Stimulated activated CD4-positive, alpha-beta T cell treated with anti-CD3 and anti-CD28 coated beads, Interleukin-15, amount 100 ng/mL, for 48 hours (primary cell): ENCODE results near the gene PROZ.

Experiments
- DNase-seq, 2 donors: peaks; one replicate each; pipeline ENCODE4 v3.0.0-alpha.2; 2020; ENCODE audit warnings: low read depth in 2 of 2

Gene PROZ

GRCh38 chr13:113119822-113120189 is 38.6 kb upstream of the PROZ start:
- DNase-seq: no peak

GRCh38 chr13:113120300-113121182 is 37.9 kb upstream of the PROZ start:
- no peak for DNase-seq

- no peak for DNase-seq
Observed at GRCh38 chr13:113121183-113121927, 37.1 kb upstream of the PROZ start.

GRCh38 chr13:113121928-113122471 is 36.4 kb upstream of the PROZ start:
- no peak for DNase-seq

GRCh38 chr13:113122550-113123225 is 35.8 kb upstream of the PROZ start, which contains the start of gene F10:
Gene F10 (plus strand): TSS chr13:113122799. CDS start chr13:113122856, 57 bp downstream.
- DNase-seq: no peak

- DNase-seq: no peak
Observed at GRCh38 chr13:113123226-113124201, 34.9 kb upstream of the PROZ start.

- DNase-seq: no peak
Observed at GRCh38 chr13:113124211-113124970, 34.1 kb upstream of the PROZ start.

- DNase-seq: no peak
Observed at GRCh38 chr13:113125506-113126264, 32.8 kb upstream of the PROZ start.

GRCh38 chr13:113126265-113127150 is 31.9 kb upstream of the PROZ start:
- DNase-seq: no peak

GRCh38 chr13:113129480-113129879 is 29.0 kb upstream of the PROZ start:
- DNase-seq: no peak

GRCh38 chr13:113129921-113130750 is 28.3 kb upstream of the PROZ start:
- DNase-seq: no peak

GRCh38 chr13:113135281-113135760 is 23.1 kb upstream of the PROZ start:
- DNase-seq: no peak

- DNase-seq: no peak
Observed at GRCh38 chr13:113137691-113138298, 20.7 kb upstream of the PROZ start.

- DNase-seq: no peak
Observed at GRCh38 chr13:113138792-113139551, 19.5 kb upstream of the PROZ start.

- DNase-seq: no peak
Observed at GRCh38 chr13:113139577-113139976, 18.9 kb upstream of the PROZ start.
